Stimulated activated naive CD8-positive, alpha-beta T cell treated with anti-CD3 and anti-CD28 coated beads, Interleukin-15, Interleukin-2, amounts not matched to agents 100 ng/mL and 50 ng/mL, for 24 hours (primary cell): ENCODE results near the gene SLC38A4.
"Not testable (repeated sequence)": the region's sequence is repeated elsewhere in the genome, so short reads cannot be mapped to it uniquely, and the experiment has no call there.

Source experiments
- H3K27ac Mint-ChIP-seq: one replicate; pipeline ENCODE4 v1.8.0; 2021; ENCODE audit warnings: mild to moderate bottlenecking, mixed read lengths
- H3K27me3 Mint-ChIP-seq: one replicate; pipeline ENCODE4 v1.8.0; 2021; ENCODE audit warnings: mixed read lengths
- H3K36me3 Mint-ChIP-seq: one replicate; pipeline ENCODE4 v1.8.0; 2021; ENCODE audit warnings: low read depth, mixed read lengths
- H3K4me1 Mint-ChIP-seq: one replicate; pipeline ENCODE4 v1.8.0; 2021; ENCODE audit warnings: low read depth, mixed read lengths
- H3K4me3 Mint-ChIP-seq: one replicate; pipeline ENCODE4 v1.8.0; 2021; ENCODE audit warnings: mild to moderate bottlenecking, mixed read lengths
- H3K9me3 Mint-ChIP-seq: one replicate; pipeline ENCODE4 v1.8.0; 2021; ENCODE audit warnings: mixed read lengths

Gene SLC38A4

GRCh38 chr12:46825591-46826414 is at the start of gene SLC38A4:
Gene SLC38A4 (minus strand): TSS chr12:46825997. CDS start chr12:46793071, 32,926 bp downstream.
- Mint-ChIP-seq H3K27ac (no peak within 1 kb of the TSS), H3K4me3 (no peak within 1 kb of the TSS), H3K36me3 (no peaks in the 10 kb centered on the region), H3K9me3 (no peaks in the 10 kb centered on the region), H3K27me3 (peaks cover 70% of the 10 kb centered on the region), H3K4me1 (peaks cover 2% of the 10 kb centered on the region)

GRCh38 chr12:46875095-46875494 is 49.3 kb upstream of the SLC38A4 start:
- Mint-ChIP-seq H3K27ac (no peak overlapping the region), H3K27me3 (peaks cover 37% of the 10 kb centered on the region), H3K36me3 (no peaks in the 10 kb centered on the region), H3K9me3 (peaks cover 19% of the 10 kb centered on the region), H3K4me3 (no peak overlapping the region), H3K4me1 (no peaks in the 10 kb centered on the region)

GRCh38 chr12:46874642-46875041 is 48.8 kb upstream of the SLC38A4 start:
- H3K9me3 Mint-ChIP-seq = peaks cover 19% of the 10 kb centered on the region
- no peak overlapping the region for H3K27ac Mint-ChIP-seq
- H3K4me3 Mint-ChIP-seq = no peak overlapping the region
- H3K27me3 Mint-ChIP-seq = peaks cover 37% of the 10 kb centered on the region
- no peaks in the 10 kb centered on the region for H3K4me1 Mint-ChIP-seq
- H3K36me3 Mint-ChIP-seq = no peaks in the 10 kb centered on the region

GRCh38 chr12:46872135-46872534 is 46.3 kb upstream of the SLC38A4 start:
- peaks cover 23% of the 10 kb centered on the region for H3K27me3 Mint-ChIP-seq
- no peaks in the 10 kb centered on the region for H3K36me3 Mint-ChIP-seq
- peaks cover 7% of the 10 kb centered on the region for H3K9me3 Mint-ChIP-seq
- no peaks in the 10 kb centered on the region for H3K4me1 Mint-ChIP-seq
- no peak overlapping the region for H3K4me3 Mint-ChIP-seq
- no peak overlapping the region for H3K27ac Mint-ChIP-seq

- Mint-ChIP-seq H3K27ac (no peak overlapping the region), H3K36me3 (no peaks in the 10 kb centered on the region), H3K9me3 (peaks cover 11% of the 10 kb centered on the region), H3K4me1 (no peaks in the 10 kb centered on the region), H3K27me3 (peaks cover 5% of the 10 kb centered on the region), H3K4me3 (no peak overlapping the region)
These were observed 39.5 kb upstream of the SLC38A4 start for GRCh38 chr12:46865311-46865710.

- Mint-ChIP-seq H3K4me1 (no peaks in the 10 kb centered on the region), H3K36me3 (no peaks in the 10 kb centered on the region), H3K27ac (no peak overlapping the region), H3K9me3 (peaks cover 30% of the 10 kb centered on the region), H3K27me3 (no peaks in the 10 kb centered on the region), H3K4me3 (no peak overlapping the region)
These were observed 32.6 kb upstream of the SLC38A4 start for GRCh38 chr12:46858368-46858767.

GRCh38 chr12:46857486-46857885 is 31.7 kb upstream of the SLC38A4 start:
- H3K9me3 Mint-ChIP-seq = peaks cover 26% of the 10 kb centered on the region
- no peak overlapping the region for H3K4me3 Mint-ChIP-seq
- no peak overlapping the region for H3K27ac Mint-ChIP-seq
- no peaks in the 10 kb centered on the region for H3K27me3 Mint-ChIP-seq
- H3K4me1 Mint-ChIP-seq = no peaks in the 10 kb centered on the region
- H3K36me3 Mint-ChIP-seq = no peaks in the 10 kb centered on the region

GRCh38 chr12:46855760-46856159 is 30.0 kb upstream of the SLC38A4 start:
- H3K27me3 Mint-ChIP-seq = peaks cover 6% of the 10 kb centered on the region

GRCh38 chr12:46854188-46854587 is 28.4 kb upstream of the SLC38A4 start:
- H3K9me3 Mint-ChIP-seq = peaks cover 14% of the 10 kb centered on the region
- H3K4me1 Mint-ChIP-seq, H3K36me3 Mint-ChIP-seq, H3K27ac Mint-ChIP-seq, H3K27me3 Mint-ChIP-seq, H3K4me3 Mint-ChIP-seq: not testable (repeated sequence)

More at GRCh38 chr12:46855760-46856159, 30.0 kb upstream of the SLC38A4 start:
- Mint-ChIP-seq H3K4me1 (no peaks in the 10 kb centered on the region), H3K4me3 (no peak overlapping the region), H3K9me3 (peaks cover 22% of the 10 kb centered on the region), H3K27ac (no peak overlapping the region), H3K36me3 (no peaks in the 10 kb centered on the region)

- H3K4me3 Mint-ChIP-seq, H3K27me3 Mint-ChIP-seq, H3K4me1 Mint-ChIP-seq, H3K36me3 Mint-ChIP-seq, H3K27ac Mint-ChIP-seq, H3K9me3 Mint-ChIP-seq: not testable (repeated sequence)
These were observed 23.0 kb upstream of the SLC38A4 start for GRCh38 chr12:46848792-46849191.

- Mint-ChIP-seq H3K9me3 (no peaks in the 10 kb centered on the region), H3K36me3 (no peaks in the 10 kb centered on the region), H3K27me3 (peaks cover 9% of the 10 kb centered on the region), H3K27ac (no peak overlapping the region), H3K4me1 (no peaks in the 10 kb centered on the region), H3K4me3 (no peak overlapping the region)
These were observed 21.2 kb upstream of the SLC38A4 start for GRCh38 chr12:46847001-46847400.

GRCh38 chr12:46843811-46844210 is 18.0 kb upstream of the SLC38A4 start:
- H3K4me3 Mint-ChIP-seq = no peak overlapping the region
- H3K9me3 Mint-ChIP-seq = no peaks in the 10 kb centered on the region
- peaks cover 6% of the 10 kb centered on the region for H3K27me3 Mint-ChIP-seq
- H3K4me1 Mint-ChIP-seq = no peaks in the 10 kb centered on the region
- no peak overlapping the region for H3K27ac Mint-ChIP-seq
- H3K36me3 Mint-ChIP-seq = no peaks in the 10 kb centered on the region

GRCh38 chr12:46841891-46842290 is 16.1 kb upstream of the SLC38A4 start:
- no peaks in the 10 kb centered on the region for H3K9me3 Mint-ChIP-seq
- no peak overlapping the region for H3K27ac Mint-ChIP-seq
- H3K27me3 Mint-ChIP-seq = peaks cover 12% of the 10 kb centered on the region
- no peak overlapping the region for H3K4me3 Mint-ChIP-seq
- H3K4me1 Mint-ChIP-seq = no peaks in the 10 kb centered on the region
- H3K36me3 Mint-ChIP-seq = no peaks in the 10 kb centered on the region

- no peaks in the 10 kb centered on the region for H3K36me3 Mint-ChIP-seq
- H3K9me3 Mint-ChIP-seq = no peaks in the 10 kb centered on the region
- no peak overlapping the region for H3K27ac Mint-ChIP-seq
- H3K4me3 Mint-ChIP-seq = no peak overlapping the region
- peaks cover 15% of the 10 kb centered on the region for H3K27me3 Mint-ChIP-seq
- H3K4me1 Mint-ChIP-seq = no peaks in the 10 kb centered on the region
These were observed 14.2 kb upstream of the SLC38A4 start for GRCh38 chr12:46839964-46840363.

GRCh38 chr12:46839232-46839631 is 13.4 kb upstream of the SLC38A4 start:
- Mint-ChIP-seq H3K36me3 (no peaks in the 10 kb centered on the region), H3K27ac (no peak overlapping the region), H3K9me3 (no peaks in the 10 kb centered on the region), H3K27me3 (peaks cover 22% of the 10 kb centered on the region), H3K4me3 (no peak overlapping the region), H3K4me1 (no peaks in the 10 kb centered on the region)

GRCh38 chr12:46835785-46836184 is 10.0 kb upstream of the SLC38A4 start:
- Mint-ChIP-seq H3K27me3 (peaks cover 49% of the 10 kb centered on the region), H3K4me1 (peaks cover 13% of the 10 kb centered on the region), H3K27ac (no peak overlapping the region), H3K36me3 (no peaks in the 10 kb centered on the region), H3K4me3 (no peak overlapping the region), H3K9me3 (no peaks in the 10 kb centered on the region)
